Right atrium auricular region (tissue), 2 donors: ENCODE results near the gene PSME3. TPM values are rescaled to one million over a fixed set of nuclear protein-coding genes. Genes with fewer than 3 reads are reported as not detected.

Source experiments
- DNase-seq: peaks from one replicate; pipeline ENCODE4 v3.0.0-alpha.2; 2019; ENCODE audit warnings: low spot score
- H3K27ac ChIP-seq, 2 donors: fragments of 200-600 bp; sonication (generic); 1 replicate in 1 of 2; 2 replicates in 1 of 2; pipeline ENCODE4 v1.5.1; 2016 to 2019
- H3K27me3 ChIP-seq, 2 donors: fragments of 200-600 bp; sonication (generic); one replicate each; pipeline versions ENCODE4 v1.5.1 to v1.6.0; 2017 to 2019
- H3K36me3 ChIP-seq: fragments of 200-600 bp; sonication (generic); one replicate; pipeline ENCODE4 v1.5.1; 2016
- H3K4me1 ChIP-seq, 2 donors: fragments of 200-600 bp; sonication (generic); one replicate each; pipeline versions ENCODE4 v1.5.1 to v1.6.0; 2017 to 2019
- H3K4me3 ChIP-seq, 2 donors: fragments of 200-600 bp; sonication (generic); 1 replicate in 1 of 2; 2 replicates in 1 of 2; pipeline ENCODE4 v1.5.1; 2017 to 2019; ENCODE audit warnings: mild to moderate bottlenecking in 1 of 2, moderate library complexity in 1 of 2
- H3K9me3 ChIP-seq, 2 donors: fragments of 200-600 bp; sonication (generic); one replicate each; pipeline ENCODE4 v1.5.1; 2019
- CTCF ChIP-seq, 2 donors: fragments of 200-600 bp; sonication (generic); IDR thresholded peaks; one replicate each; pipeline ENCODE4 v1.5.1; 2019; ENCODE audit warnings: antibody characterized with exemption in 2 of 2
- total RNA-seq, 2 donors: library from RNA; depleted of rRNA; stranded (reverse); fragments of >200 nt; gene quantifications; one replicate each; pipeline ENCODE4 v1.1.0, GENCODE V29; 2016

The PSME3 gene
- total RNA-seq, 2 donors from 2014 or later: 63.8 to 66.1 TPM

GRCh38 chr17:42819939-42820535, 13.2 kb upstream of the PSME3 start:
- DNase-seq: no peak
- peak; percentile 62 to 65 for TF ChIP-seq CTCF (IDR thresholded peaks at IDR 0.05)
- Histone ChIP-seq H3K36me3 (peaks cover 62% of the 10 kb centered on the region), H3K4me1 (peaks cover 0 to 16% of the 10 kb centered on the region in 2 donors), H3K27me3 (no peaks in the 10 kb centered on the region), H3K9me3 (no peaks in the 10 kb centered on the region), H3K27ac (no peak overlapping the region), H3K4me3 (no peak overlapping the region)

GRCh38 chr17:42821176-42821575, 12.0 kb upstream of the PSME3 start:
- H3K36me3 ChIP-seq: peaks cover 50% of the 10 kb centered on the region
- DNase-seq: no peak
- H3K9me3 ChIP-seq: no peaks in the 10 kb centered on the region
- H3K27me3 ChIP-seq: no peaks in the 10 kb centered on the region
- H3K4me3 ChIP-seq: no peak overlapping the region
- no peak overlapping the region for H3K27ac ChIP-seq
- TF ChIP-seq CTCF (IDR thresholded peaks at IDR 0.05): no peak
- peaks cover 0 to 16% of the 10 kb centered on the region in 2 donors for H3K4me1 ChIP-seq

- Histone ChIP-seq H3K9me3 (no peaks in the 10 kb centered on the region), H3K4me1 (peaks cover 0 to 19% of the 10 kb centered on the region in 2 donors), H3K27me3 (no peaks in the 10 kb centered on the region), H3K27ac (no peak overlapping the region), H3K4me3 (no peak overlapping the region), H3K36me3 (no peaks in the 10 kb centered on the region)
- DNase-seq: no peak
- no peak for TF ChIP-seq CTCF (IDR thresholded peaks at IDR 0.05)
Observed at GRCh38 chr17:42827472-42827871, 5.7 kb upstream of the PSME3 start.

GRCh38 chr17:42830971-42831370, 2.2 kb upstream of the PSME3 start:
- H3K4me3 ChIP-seq: no peak overlapping the region
- H3K4me1 ChIP-seq: peaks cover 0 to 22% of the 10 kb centered on the region in 2 donors
- DNase-seq: no peak
- no peaks in the 10 kb centered on the region for H3K27me3 ChIP-seq
- peaks cover 4% of the 10 kb centered on the region for H3K36me3 ChIP-seq
- no peak for TF ChIP-seq CTCF (IDR thresholded peaks at IDR 0.05)
- H3K27ac ChIP-seq: no peak overlapping the region
- H3K9me3 ChIP-seq: no peaks in the 10 kb centered on the region

- Histone ChIP-seq H3K4me1 (peaks cover 0 to 22% of the 10 kb centered on the region in 2 donors), H3K27me3 (no peaks in the 10 kb centered on the region), H3K36me3 (peaks cover 15% of the 10 kb centered on the region), H3K4me3 (peak overlapping the region; percentile 75 to 93), H3K9me3 (no peaks in the 10 kb centered on the region), H3K27ac (peak overlapping the region; percentile 85 to 89)
- no peak for TF ChIP-seq CTCF (IDR thresholded peaks at IDR 0.05)
- DNase-seq: no peak
Observed at GRCh38 chr17:42832213-42832933, 824 bp upstream of the PSME3 start.
